GM18511 (cell line): Measurements from ENCODE around the gene MED12L.

Experiments
- ATAC-seq: cut with Tn5 transposase; IDR thresholded peaks from one replicate; pipeline ENCODE4 v1.9.1; 2021; ENCODE audit warnings: mild to moderate bottlenecking, moderate library complexity; ENCODE audit not compliant: unreplicated experiment

The MED12L gene

GRCh38 chr3:151087648-151088047 is 2.2 kb downstream of the MED12L start:
- ATAC-seq, result no peak

GRCh38 chr3:151091685-151092345 is 6.4 kb downstream of the MED12L start:
- ATAC-seq, result no peak

GRCh38 chr3:151093148-151093547 is 7.7 kb downstream of the MED12L start:
- no peak for ATAC-seq

GRCh38 chr3:151093905-151094304 is 8.4 kb downstream of the MED12L start:
- ATAC-seq, result peak; percentile 79

- no peak for ATAC-seq
These were observed 11.3 kb downstream of the MED12L start for GRCh38 chr3:151096716-151097115.

- no peak for ATAC-seq
These were observed 14.6 kb downstream of the MED12L start for GRCh38 chr3:151100076-151100475.

- no peak for ATAC-seq
These were observed 16.0 kb downstream of the MED12L start for GRCh38 chr3:151101270-151101969.

- ATAC-seq, result no peak
These were observed 20.8 kb downstream of the MED12L start for GRCh38 chr3:151106311-151106710.

- ATAC-seq, result no peak
These were observed 21.7 kb downstream of the MED12L start for GRCh38 chr3:151107177-151107576.

- no peak for ATAC-seq
These were observed 22.2 kb downstream of the MED12L start for GRCh38 chr3:151107701-151108100.

- ATAC-seq, result no peak
These were observed 23.9 kb downstream of the MED12L start for GRCh38 chr3:151109286-151109800.

- no peak for ATAC-seq
These were observed 27.3 kb downstream of the MED12L start for GRCh38 chr3:151112731-151113130.

GRCh38 chr3:151113343-151113742 is 27.9 kb downstream of the MED12L start:
- ATAC-seq, result no peak

- ATAC-seq, result no peak
These were observed 31.6 kb downstream of the MED12L start for GRCh38 chr3:151117047-151117446.

GRCh38 chr3:151119188-151119587 is 33.7 kb downstream of the MED12L start:
- ATAC-seq, result no peak

- no peak for ATAC-seq
These were observed 34.9 kb downstream of the MED12L start for GRCh38 chr3:151120409-151120808.

- no peak for ATAC-seq
These were observed 35.6 kb downstream of the MED12L start for GRCh38 chr3:151121016-151121415.

GRCh38 chr3:151123827-151124226 is 38.4 kb downstream of the MED12L start:
- no peak for ATAC-seq

GRCh38 chr3:151124476-151124875 is 39.0 kb downstream of the MED12L start:
- ATAC-seq, result no peak

- ATAC-seq, result no peak
These were observed 45.0 kb downstream of the MED12L start for GRCh38 chr3:151130428-151130827.

GRCh38 chr3:151133175-151133574 is 47.7 kb downstream of the MED12L start:
- ATAC-seq, result no peak

GRCh38 chr3:151133917-151134450 is 48.5 kb downstream of the MED12L start:
- ATAC-seq, result no peak
